ENCODE results near the gene PRSS1. TPM values are rescaled to one million over a fixed set of nuclear protein-coding genes. Genes with fewer than 3 reads are reported as not detected.
"Not testable (repeated sequence)": the region's sequence is repeated elsewhere in the genome, so short reads cannot be mapped to it uniquely, and the experiment has no call there.

The PRSS1 gene
- total and polyA plus RNA-seq, 2 of the 8 experiments (the other 6 are each of a cell fraction or from before 2014, with no cell fraction given): 0.09 TPM; not detected in 1

DNA sequence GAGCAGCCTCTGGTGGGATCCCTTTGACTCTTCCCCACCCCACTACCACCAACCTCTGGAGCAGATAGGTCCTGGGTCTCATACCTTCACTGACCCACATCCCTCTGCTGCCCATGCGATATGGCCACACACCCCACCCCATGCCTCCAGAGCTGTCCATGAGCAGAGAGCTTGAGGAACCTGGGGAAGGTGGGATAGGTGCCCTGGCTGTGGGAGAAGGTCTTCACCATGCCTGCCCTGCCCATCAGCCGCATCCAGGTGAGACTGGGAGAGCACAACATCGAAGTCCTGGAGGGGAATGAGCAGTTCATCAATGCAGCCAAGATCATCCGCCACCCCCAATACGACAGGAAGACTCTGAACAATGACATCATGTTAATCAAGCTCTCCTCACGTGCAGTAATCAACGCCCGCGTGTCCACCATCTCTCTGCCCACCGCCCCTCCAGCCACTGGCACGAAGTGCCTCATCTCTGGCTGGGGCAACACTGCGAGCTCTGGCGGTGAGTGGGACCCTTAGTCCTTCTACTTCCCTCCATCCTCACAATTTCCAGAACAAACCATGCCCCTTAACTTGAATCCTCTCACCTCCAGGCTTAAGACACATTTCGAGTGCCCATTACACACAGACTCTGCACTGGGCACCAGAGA, 2.4 kb downstream of the PRSS1 start:
- H3K23ac ChIP-seq (ENCODE audit: insufficient read length); H2BK120ac ChIP-seq (replicated peaks; ENCODE audit: low read depth, low read length); H3K56ac ChIP-seq (replicated peaks; ENCODE audit: insufficient read length, low read depth, low read length); H2BK12ac ChIP-seq (ENCODE audit: low read depth, low read length); FAIRE-seq; H3K9ac ChIP-seq (replicated peaks in 1 of 4; ENCODE audit: extremely low read depth in 1 of 4, low read depth in 3 of 4, low read length in 3 of 4); H4K20me1 ChIP-seq (replicated peaks in 1 of 2; ENCODE audit: control insufficient read depth in 1 of 2, insufficient read depth in 2 of 2, low read length in 2 of 2); H3K27me3 ChIP-seq (replicated peaks in 1 of 4; ENCODE audit: control insufficient read depth in 3 of 4, extremely low read depth in 1 of 4, insufficient read depth in 3 of 4, low read length in 3 of 4); H4K91ac ChIP-seq (replicated peaks; ENCODE audit: insufficient read length, low read length); H3K36me3 ChIP-seq (ENCODE audit: control insufficient read depth in 2 of 4, insufficient read depth in 4 of 4, low read length in 3 of 4); H4K5ac ChIP-seq (ENCODE audit: insufficient read length, low read depth, low read length); H2AFZ ChIP-seq (ENCODE audit: low read length); H2BK20ac ChIP-seq (ENCODE audit: low read length); POLR2A ChIA-PET (ENCODE audit: partially characterized antibody); H3K27ac ChIP-seq (ENCODE audit: low read depth, low read length); H3K14ac ChIP-seq (ENCODE audit: insufficient read length); H2BK5ac ChIP-seq (ENCODE audit: low read depth, low read length); H3K79me1 ChIP-seq (ENCODE audit: low read depth, low read length); H3K4ac ChIP-seq (replicated peaks; ENCODE audit: insufficient read length, low read depth, low read length); H3K18ac ChIP-seq (ENCODE audit: extremely low read depth, low read length); H2AK5ac ChIP-seq (ENCODE audit: low read depth, low read length); H3K4me2 ChIP-seq (ENCODE audit: insufficient read depth in 1 of 2, low read depth in 2 of 2, low read length in 2 of 2); H2BK15ac ChIP-seq (ENCODE audit: low read length); H3K79me2 ChIP-seq (ENCODE audit: control insufficient read depth in 1 of 2, insufficient read depth in 2 of 2, low read length in 2 of 2); H4K8ac ChIP-seq (ENCODE audit: extremely low read depth, insufficient read depth, low read length); H3K4me1 ChIP-seq (replicated peaks in 1 of 4; ENCODE audit: control insufficient read depth in 3 of 4, insufficient read depth in 4 of 4, low read length in 3 of 4); H3K23me2 ChIP-seq (ENCODE audit: low read depth, low read length); H3K4me3 ChIP-seq (ENCODE audit: extremely low read depth in 1 of 4, insufficient read depth in 2 of 4, low read depth in 3 of 4, low read length in 4 of 4); H3K9me3 ChIP-seq (ENCODE audit: insufficient read depth in 2 of 2, low read depth in 1 of 2, low read length in 1 of 2): not testable (repeated sequence)
- CTCF ChIA-PET (ENCODE audit: partially characterized antibody): interaction anchor here (1.2 to 1.5 kb wide), 2 partner anchors 19 to 31 kb away, joined by 3 to 5 read pairs; no protein-coding TSS in a partner anchor
- 96% methylated on average over 14 of the region's 14 CpGs; no CpG with 5 or more reads in 1 of the 2 experiments for WGBS, 2 experiments (ENCODE audit: extremely low coverage in 1 of 2, insufficient coverage in 1 of 2, insufficient read length in 1 of 2, insufficient replicate concordance in 2 of 2, low coverage in 1 of 2, low lambda C conversion rate in 2 of 2, missing lambda C conversion rate in 1 of 2)
- DNase-seq (ENCODE audit: low read depth in 1 of 2, low spot score in 2 of 2): peak in 1 of 2 experiments; percentile 20

Data from H1 (cell line).